B cell (primary cell): ENCODE measurements around the gene ITGA5. TPM values are rescaled to one million over a fixed set of nuclear protein-coding genes. Genes with fewer than 3 reads are reported as not detected.

Experiments used
- ATAC-seq: fragments of 200-7000 bp; cut with Tn5 transposase; one replicate; pipeline ENCODE4 v1.10.0; 2021; ENCODE audit warnings: low read depth, mild to moderate bottlenecking, moderate number of reproducible peaks, moderate library complexity
- CTCF ChIA-PET: fragments of 350-600 bp; sonication (Branson Sonifier 250); formaldehyde crosslinking; loops from one replicate; lab custom pipeline; 2021; ENCODE audit warnings: antibody characterized with exemption, inconsistent platforms; lab: Charles Lee
- POLR2A ChIA-PET: fragments of 350-600 bp; sonication (Branson Sonifier 250); formaldehyde crosslinking; loops from one replicate; lab custom pipeline; 2021; ENCODE audit warnings: antibody characterized with exemption; lab: Charles Lee
- DNase-seq: peaks from one replicate; pipeline ENCODE4 v3.0.0; 2013
- H2AFZ ChIP-seq: 2 replicates; pipeline ENCODE4 v1.6.1; 2012; ENCODE audit warnings: mild to moderate bottlenecking, low read depth, low read length; ENCODE audit not compliant: insufficient read depth, poor library complexity, severe bottlenecking
- H3K27ac ChIP-seq, 2 donors: 1 replicate in 1 of 2; 2 replicates in 1 of 2; pipeline ENCODE4 v1.5.1; 2012 to 2013; ENCODE audit warnings: low read length in 2 of 2, mild to moderate bottlenecking in 2 of 2, moderate library complexity in 1 of 2
- H3K27me3 ChIP-seq, 4 experiments: fragments of 200-600 bp in 1 of 4; sonication (generic) in 1 of 4; replicated peaks in 1 of 4; 1 replicate in 2 of 4; 2 replicates in 2 of 4; pipeline versions ENCODE4 v1.6.1 to v1.7.0; 2013 to 2016; ENCODE audit warnings: low read length in 3 of 4, mild to moderate bottlenecking in 2 of 4, mixed read lengths in 1 of 4, moderate library complexity in 1 of 4; ENCODE audit not compliant: insufficient read depth in 4 of 4, control insufficient read depth in 3 of 4; ENCODE audit errors: control extremely low read depth in 1 of 4
- H3K36me3 ChIP-seq, 2 experiments: replicated peaks in 1 of 2; 1 replicate in 1 of 2; 2 replicates in 1 of 2; pipeline versions ENCODE4 v1.6.1 to v1.7.1; 2013; ENCODE audit warnings: low read length in 1 of 2; ENCODE audit not compliant: insufficient read depth in 2 of 2, control insufficient read depth in 1 of 2; ENCODE audit errors: control extremely low read depth in 1 of 2, extremely low read depth in 1 of 2
- H3K4me1 ChIP-seq, 2 donors: fragments of 200-600 bp in 1 of 2; sonication (generic) in 1 of 2; 1 replicate in 1 of 2; 2 replicates in 1 of 2; pipeline versions ENCODE4 v1.5.1 to v1.6.1; 2013 to 2017; ENCODE audit warnings: low read length in 2 of 2; ENCODE audit not compliant: control insufficient read depth in 2 of 2, insufficient read depth in 2 of 2
- H3K4me2 ChIP-seq: replicated peaks from 2 replicates; pipeline ENCODE3; 2012; ENCODE audit warnings: mild to moderate bottlenecking, low read depth, low read length; ENCODE audit not compliant: poor library complexity, severe bottlenecking
- H3K4me3 ChIP-seq, 5 experiments: fragments of 200-600 bp in 1 of 5; sonication (generic) in 1 of 5; 1 replicate in 3 of 5; 2 replicates in 2 of 5; pipeline versions ENCODE4 v1.5.1 to v1.7.0; 2011 to 2016; ENCODE audit warnings: low read length in 4 of 5, mild to moderate bottlenecking in 4 of 5, low read depth in 2 of 5, control low read depth in 1 of 5, moderate library complexity in 1 of 5; ENCODE audit not compliant: insufficient read depth in 1 of 5; ENCODE audit errors: control extremely low read depth in 1 of 5, extremely low read depth in 1 of 5
- H3K79me2 ChIP-seq: fragments of 200-600 bp; sonication (generic); one replicate; pipeline ENCODE4 v1.6.0; 2016; ENCODE audit warnings: low read length; ENCODE audit not compliant: control insufficient read depth, insufficient read depth
- H3K9ac ChIP-seq: fragments of 200-600 bp; sonication (generic); 2 replicates; pipeline ENCODE4 v1.6.1; 2017; ENCODE audit warnings: mild to moderate bottlenecking, low read length, moderate library complexity
- H3K9me3 ChIP-seq, 3 donors: one replicate each; pipeline versions ENCODE4 v1.6.1 to v1.7.1; 2013; ENCODE audit warnings: low read length in 2 of 3; ENCODE audit not compliant: control insufficient read depth in 2 of 3, insufficient read depth in 1 of 3; ENCODE audit errors: control extremely low read depth in 1 of 3
- H4K20me1 ChIP-seq: 2 replicates; pipeline ENCODE4 v1.6.0; 2012; ENCODE audit warnings: mild to moderate bottlenecking, low read length; ENCODE audit not compliant: insufficient read depth, control insufficient read depth, poor library complexity, severe bottlenecking
- H3K27ac Mint-ChIP-seq: one replicate; pipeline ENCODE4 v1.8.0; 2021; ENCODE audit warnings: mixed read lengths
- H3K27me3 Mint-ChIP-seq: one replicate; pipeline ENCODE4 v1.8.0; 2021; ENCODE audit warnings: mixed read lengths
- H3K4me1 Mint-ChIP-seq: one replicate; pipeline ENCODE4 v1.8.0; 2021; ENCODE audit warnings: mixed read lengths
- H3K4me3 Mint-ChIP-seq: one replicate; pipeline ENCODE4 v1.8.0; 2021; ENCODE audit warnings: mixed read lengths
- H3K9me3 Mint-ChIP-seq: one replicate; pipeline ENCODE4 v1.8.0; 2022; ENCODE audit warnings: mixed read lengths; ENCODE audit not compliant: insufficient read depth
- EZH2 ChIP-seq: IDR thresholded peaks from 2 replicates; pipeline ENCODE4 v1.6.1; 2012; ENCODE audit warnings: borderline replicate concordance, low read depth, mild to moderate bottlenecking, moderate library complexity, low read length; ENCODE audit not compliant: insufficient read depth, poor library complexity, severe bottlenecking
- WGBS: methylation state at CpG from one replicate; pipeline ENCODE4 v1.1.5; 2013; ENCODE audit warnings: missing lambda C conversion rate; ENCODE audit not compliant: insufficient coverage; 5-methylcytosine and 5-hydroxymethylcytosine counted together
- intact Hi-C: fragments of 100-400 bp; cut with micrococcal nuclease; formaldehyde crosslinking; loops from one replicate; pipeline ENCODE4 v1.10.0; 2022
- polyA plus RNA-seq: library from polyadenylated mRNA; depleted of rRNA; stranded (reverse); fragments of >200 nt; gene quantifications from 2 replicates; pipeline ENCODE4 v1.2.3, GENCODE V29; 2012
- total RNA-seq, 2 donors: library from RNA; stranded (reverse); fragments of 120-200 nt in 1 of 2; gene quantifications; 1 replicate in 1 of 2; 2 replicates in 1 of 2; pipeline versions ENCODE4 v1.2.3 to v1.2.4, GENCODE V29; 2013 to 2022
- TF ChIP-seq, protein P1 (sequence below): fragments of 200-600 bp; IDR thresholded peaks from one replicate; pipeline ENCODE4 v1.8.0; 2022; ENCODE audit warnings: antibody characterized with exemption, mild to moderate bottlenecking

ITGA5 gene
- total and polyA plus RNA-seq, 2 donors (not counting 1 experiment from before 2014, with no cell fraction given), result 3.6 to 6.1 TPM

DNA sequence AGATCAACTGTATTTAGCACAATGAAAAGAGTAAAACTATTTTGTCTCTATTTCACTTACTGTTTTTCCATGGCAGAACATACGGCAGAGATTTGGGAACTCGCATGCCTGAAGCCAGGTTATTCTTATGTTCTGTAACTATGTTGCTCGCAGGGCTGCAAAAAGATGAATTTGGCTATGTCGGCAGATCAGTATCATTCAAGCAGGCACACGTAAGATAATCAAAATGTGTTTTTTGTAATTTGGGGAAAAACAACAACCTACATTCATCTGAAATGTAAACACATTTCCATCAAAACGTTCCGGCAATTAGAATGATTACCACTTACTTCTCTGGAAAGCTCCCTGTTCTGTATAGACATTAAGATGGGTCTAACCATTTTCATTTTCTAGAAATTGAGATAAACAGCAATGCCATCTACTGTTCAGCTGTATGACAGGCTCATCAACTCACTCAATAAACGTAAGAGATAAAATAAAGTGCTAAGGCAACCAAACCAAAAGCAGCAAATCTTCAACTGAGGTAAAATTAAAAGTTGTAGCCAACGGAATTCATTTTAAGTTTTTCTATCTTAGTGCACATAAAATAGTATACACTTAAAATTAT, 41.4 kb upstream of the ITGA5 start:
- H3K36me3 ChIP-seq, result no peaks in the 10 kb centered on the region
- POLR2A ChIA-PET, result no interaction called here

DNA sequence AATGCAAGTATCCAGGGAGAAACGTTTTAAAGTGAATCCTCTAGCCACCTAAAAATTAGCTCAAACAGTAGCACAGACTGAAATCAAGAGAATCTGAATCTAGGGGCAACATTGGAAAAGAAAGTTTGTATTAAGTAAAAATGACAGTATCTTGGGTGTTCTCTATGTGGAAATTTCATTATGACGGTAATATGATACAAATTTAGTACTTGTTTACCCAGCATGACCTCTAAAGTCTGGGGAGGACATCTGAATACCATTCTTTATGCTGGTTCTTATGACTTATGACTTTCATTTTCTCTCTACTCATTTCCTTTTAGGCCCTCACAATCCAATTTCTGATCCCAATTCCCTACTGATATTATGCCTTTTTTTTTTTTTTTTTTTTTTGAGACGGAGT, 40.3 kb upstream of the ITGA5 start:
- Histone ChIP-seq H3K4me1 (no peaks in the 10 kb centered on the region), H3K4me3 (no peak overlapping the region), H2AFZ (no peak overlapping the region), H3K36me3 (no peaks in the 10 kb centered on the region), H4K20me1 (no peaks in the 10 kb centered on the region), H3K9ac (no peak overlapping the region), H3K4me2 (no peak overlapping the region), H3K9me3 (no peaks in the 10 kb centered on the region), H3K27me3 (no peaks in the 10 kb centered on the region), H3K27ac (no peak overlapping the region), H3K79me2 (no peaks in the 10 kb centered on the region)
- POLR2A ChIA-PET, result no interaction called here
- no peak for DNase-seq
- Mint-ChIP-seq H3K27ac (no peak overlapping the region), H3K4me3 (no peak overlapping the region), H3K9me3 (no peaks in the 10 kb centered on the region), H3K4me1 (no peaks in the 10 kb centered on the region), H3K27me3 (peaks cover 29% of the 10 kb centered on the region)
- CTCF ChIA-PET, result interaction anchor here (1.2 kb wide), 1 partner anchor 60 kb away, joined by 3 read pairs; no protein-coding TSS in a partner anchor
- no peak for TF ChIP-seq EZH2
- TF ChIP-seq, protein P1, sequence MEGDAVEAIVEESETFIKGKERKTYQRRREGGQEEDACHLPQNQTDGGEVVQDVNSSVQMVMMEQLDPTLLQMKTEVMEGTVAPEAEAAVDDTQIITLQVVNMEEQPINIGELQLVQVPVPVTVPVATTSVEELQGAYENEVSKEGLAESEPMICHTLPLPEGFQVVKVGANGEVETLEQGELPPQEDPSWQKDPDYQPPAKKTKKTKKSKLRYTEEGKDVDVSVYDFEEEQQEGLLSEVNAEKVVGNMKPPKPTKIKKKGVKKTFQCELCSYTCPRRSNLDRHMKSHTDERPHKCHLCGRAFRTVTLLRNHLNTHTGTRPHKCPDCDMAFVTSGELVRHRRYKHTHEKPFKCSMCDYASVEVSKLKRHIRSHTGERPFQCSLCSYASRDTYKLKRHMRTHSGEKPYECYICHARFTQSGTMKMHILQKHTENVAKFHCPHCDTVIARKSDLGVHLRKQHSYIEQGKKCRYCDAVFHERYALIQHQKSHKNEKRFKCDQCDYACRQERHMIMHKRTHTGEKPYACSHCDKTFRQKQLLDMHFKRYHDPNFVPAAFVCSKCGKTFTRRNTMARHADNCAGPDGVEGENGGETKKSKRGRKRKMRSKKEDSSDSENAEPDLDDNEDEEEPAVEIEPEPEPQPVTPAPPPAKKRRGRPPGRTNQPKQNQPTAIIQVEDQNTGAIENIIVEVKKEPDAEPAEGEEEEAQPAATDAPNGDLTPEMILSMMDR, result no peak
- ATAC-seq, result no peak
- intact Hi-C loops, result no loop called here
- no CpG with 5 or more reads among the region's 3 CpGs for WGBS

More for the DNA sequence above, 41.4 kb upstream of the ITGA5 start:
- no peaks in the 10 kb centered on the region for H3K9me3 Mint-ChIP-seq
- no peaks in the 10 kb centered on the region for H4K20me1 ChIP-seq
- no peaks in the 10 kb centered on the region for H3K27me3 ChIP-seq
- peaks cover 29% of the 10 kb centered on the region for H3K27me3 Mint-ChIP-seq
- no peak overlapping the region for H3K27ac Mint-ChIP-seq
- H3K9ac ChIP-seq, result no peak overlapping the region
- no peaks in the 10 kb centered on the region for H3K4me1 ChIP-seq
- TF ChIP-seq EZH2, result no peak
- TF ChIP-seq, protein P1, result no peak
- no peak overlapping the region for H3K4me3 ChIP-seq
- no peak overlapping the region for H3K27ac ChIP-seq
- H3K4me3 Mint-ChIP-seq, result no peak overlapping the region
- intact Hi-C loops, result no loop called here
- ATAC-seq, result no peak
- H3K9me3 ChIP-seq, result no peaks in the 10 kb centered on the region
- no peak overlapping the region for H2AFZ ChIP-seq
- WGBS, result 100% methylated on average over 2 of the region's 9 CpGs
- H3K4me1 Mint-ChIP-seq, result no peaks in the 10 kb centered on the region
- CTCF ChIA-PET, result interaction anchor here (1.8 kb wide), 1 partner anchor 61 kb away, joined by 6 read pairs; no protein-coding TSS in a partner anchor
- no peak overlapping the region for H3K4me2 ChIP-seq
- H3K79me2 ChIP-seq, result no peaks in the 10 kb centered on the region
- DNase-seq, result no peak
